SK-N-SH treated with all-trans-retinoic acid at 6 μM for 48 hours (cell line): ENCODE measurements around the gene DPP10.

Source experiments
- ARNTL ChIP-seq: fragments of 450-650 bp; formaldehyde crosslinking; IDR thresholded peaks from 2 replicates; pipeline ENCODE4 v1.5.0; 2020; ENCODE audit warnings: low read depth, mild to moderate bottlenecking, moderate library complexity, borderline replicate concordance
- CREB5 ChIP-seq: fragments of 250-450 bp; sonication (Bioruptor Pico); IDR thresholded peaks from 2 replicates; pipeline ENCODE4 v1.5.1; 2020; ENCODE audit warnings: low read depth, mild to moderate bottlenecking, moderate library complexity
- CSDC2 ChIP-seq: fragments of 250-450 bp; sonication (Bioruptor Pico); IDR thresholded peaks from 2 replicates; pipeline ENCODE4 v1.5.0; 2020; ENCODE audit warnings: mild to moderate bottlenecking, moderate library complexity
- ESRRG ChIP-seq: fragments of 250-450 bp; sonication (Bioruptor Pico); IDR thresholded peaks from 2 replicates; pipeline ENCODE4 v1.6.1; 2021; ENCODE audit warnings: mild to moderate bottlenecking
- GLIS3 ChIP-seq: fragments of 250-450 bp; sonication (Bioruptor Pico); IDR thresholded peaks from 2 replicates; pipeline ENCODE4 v1.5.0; 2020; ENCODE audit warnings: mild to moderate bottlenecking, moderate library complexity
- POU6F1 ChIP-seq: fragments of 250-450 bp; sonication (Bioruptor Pico); IDR thresholded peaks from 2 replicates; pipeline ENCODE4 v1.8.0; 2021; ENCODE audit warnings: low read depth, mild to moderate bottlenecking, moderate library complexity, borderline replicate concordance
- PPARA ChIP-seq: fragments of 250-450 bp; sonication (Bioruptor Pico); IDR thresholded peaks from 2 replicates; pipeline ENCODE4 v1.5.0; 2020; ENCODE audit warnings: mild to moderate bottlenecking, borderline replicate concordance
- RARB ChIP-seq: fragments of 250-450 bp; sonication (Bioruptor Pico); IDR thresholded peaks from 2 replicates; pipeline ENCODE4 v1.8.0; 2021; ENCODE audit warnings: mild to moderate bottlenecking, moderate library complexity
- ZC3H10 ChIP-seq: fragments of 250-450 bp; sonication (Bioruptor Pico); IDR thresholded peaks from 2 replicates; pipeline ENCODE4 v1.5.1; 2021; ENCODE audit warnings: mild to moderate bottlenecking, moderate library complexity
- ZFP3 ChIP-seq: fragments of 250-450 bp; sonication (Bioruptor Pico); IDR thresholded peaks from 2 replicates; pipeline ENCODE4 v1.5.0; 2020; ENCODE audit warnings: mild to moderate bottlenecking, moderate library complexity
- ZFP30 ChIP-seq: fragments of 450-650 bp; formaldehyde crosslinking; IDR thresholded peaks from 2 replicates; pipeline ENCODE4 v1.5.0; 2022; ENCODE audit warnings: mild to moderate bottlenecking, moderate library complexity
- ZNF70 ChIP-seq: fragments of 450-650 bp; formaldehyde crosslinking; IDR thresholded peaks from 2 replicates; pipeline ENCODE4 v1.5.0; 2020; ENCODE audit warnings: mild to moderate bottlenecking, moderate library complexity
- TF ChIP-seq, protein P1 (sequence below): fragments of 250-450 bp; sonication (Bioruptor Pico); IDR thresholded peaks from 2 replicates; pipeline ENCODE4 v1.5.1; 2021; ENCODE audit warnings: mild to moderate bottlenecking, moderate library complexity
- TF ChIP-seq, protein P2 (sequence below): fragments of 250-450 bp; sonication (Bioruptor Pico); IDR thresholded peaks from 2 replicates; pipeline ENCODE4 v1.8.0; 2020; ENCODE audit warnings: mild to moderate bottlenecking, moderate library complexity, borderline replicate concordance

DNA sequence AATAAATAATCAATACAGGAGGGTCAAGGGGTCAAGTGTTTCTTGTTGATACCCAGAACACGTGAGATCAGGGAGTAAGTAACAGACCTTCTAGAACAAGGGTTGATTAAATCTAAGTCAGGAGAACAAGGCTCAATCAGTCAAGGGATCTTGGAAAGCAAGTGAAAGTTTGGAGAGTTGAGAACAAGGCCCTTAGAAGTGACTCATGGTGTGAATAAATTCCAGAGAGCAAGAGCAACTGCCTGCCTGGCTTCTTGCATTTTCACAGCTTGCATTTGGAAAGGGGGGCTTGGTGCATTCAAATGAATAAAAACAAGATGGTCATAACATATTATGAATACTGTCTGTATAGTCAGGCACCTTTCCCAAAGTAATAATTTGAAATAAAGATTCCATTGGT lies 256.1 kb downstream of the DPP10 start:
- TF ChIP-seq, protein P1, sequence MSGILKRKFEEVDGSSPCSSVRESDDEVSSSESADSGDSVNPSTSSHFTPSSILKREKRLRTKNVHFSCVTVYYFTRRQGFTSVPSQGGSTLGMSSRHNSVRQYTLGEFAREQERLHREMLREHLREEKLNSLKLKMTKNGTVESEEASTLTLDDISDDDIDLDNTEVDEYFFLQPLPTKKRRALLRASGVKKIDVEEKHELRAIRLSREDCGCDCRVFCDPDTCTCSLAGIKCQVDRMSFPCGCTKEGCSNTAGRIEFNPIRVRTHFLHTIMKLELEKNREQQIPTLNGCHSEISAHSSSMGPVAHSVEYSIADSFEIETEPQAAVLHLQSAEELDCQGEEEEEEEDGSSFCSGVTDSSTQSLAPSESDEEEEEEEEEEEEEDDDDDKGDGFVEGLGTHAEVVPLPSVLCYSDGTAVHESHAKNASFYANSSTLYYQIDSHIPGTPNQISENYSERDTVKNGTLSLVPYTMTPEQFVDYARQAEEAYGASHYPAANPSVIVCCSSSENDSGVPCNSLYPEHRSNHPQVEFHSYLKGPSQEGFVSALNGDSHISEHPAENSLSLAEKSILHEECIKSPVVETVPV (CRISPR knock-in tag): no peak
- TF ChIP-seq ZNF70 (CRISPR knock-in tag) (no peak), CSDC2 (CRISPR knock-in tag) (no peak), ZFP30 (CRISPR knock-in tag) (no peak), ESRRG (CRISPR knock-in tag) (no peak), ZC3H10 (no peak), POU6F1 (CRISPR knock-in tag) (no peak), GLIS3 (CRISPR knock-in tag) (no peak), RARB (CRISPR knock-in tag) (no peak), PPARA (CRISPR knock-in tag) (no peak), ARNTL (CRISPR knock-in tag) (no peak), ZFP3 (CRISPR knock-in tag) (no peak), CREB5 (no peak)
- TF ChIP-seq, protein P2, sequence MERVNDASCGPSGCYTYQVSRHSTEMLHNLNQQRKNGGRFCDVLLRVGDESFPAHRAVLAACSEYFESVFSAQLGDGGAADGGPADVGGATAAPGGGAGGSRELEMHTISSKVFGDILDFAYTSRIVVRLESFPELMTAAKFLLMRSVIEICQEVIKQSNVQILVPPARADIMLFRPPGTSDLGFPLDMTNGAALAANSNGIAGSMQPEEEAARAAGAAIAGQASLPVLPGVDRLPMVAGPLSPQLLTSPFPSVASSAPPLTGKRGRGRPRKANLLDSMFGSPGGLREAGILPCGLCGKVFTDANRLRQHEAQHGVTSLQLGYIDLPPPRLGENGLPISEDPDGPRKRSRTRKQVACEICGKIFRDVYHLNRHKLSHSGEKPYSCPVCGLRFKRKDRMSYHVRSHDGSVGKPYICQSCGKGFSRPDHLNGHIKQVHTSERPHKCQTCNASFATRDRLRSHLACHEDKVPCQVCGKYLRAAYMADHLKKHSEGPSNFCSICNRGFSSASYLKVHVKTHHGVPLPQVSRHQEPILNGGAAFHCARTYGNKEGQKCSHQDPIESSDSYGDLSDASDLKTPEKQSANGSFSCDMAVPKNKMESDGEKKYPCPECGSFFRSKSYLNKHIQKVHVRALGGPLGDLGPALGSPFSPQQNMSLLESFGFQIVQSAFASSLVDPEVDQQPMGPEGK (CRISPR knock-in tag): no peak
